Panc1 (cell line): ENCODE results near the gene RAB18. TPM values are rescaled to one million over a fixed set of nuclear protein-coding genes. Genes with fewer than 3 reads are reported as not detected.

ENCODE experiments used
- ATAC-seq: fragments of 200-7000 bp; cut with Tn5 transposase; 2 replicates; pipeline ENCODE4 v1.9.1; 2020; ENCODE audit warnings: mild to moderate bottlenecking, moderate library complexity
- BruUV-seq: library from RNA; stranded (reverse); fragments of 400-500 nt; replicated peaks from 2 replicates; lab custom pipeline; 2021; lab: Mats Ljungman, UMichigan
- CTCF ChIA-PET: fragments of 300-600 bp; sonication (Branson Sonifier 250); formaldehyde crosslinking; loops from one replicate; lab custom pipeline; 2022; ENCODE audit warnings: antibody characterized with exemption; lab: Charles Lee
- POLR2A ChIA-PET: fragments of 300-600 bp; sonication (Branson Sonifier 250); formaldehyde crosslinking; loops from one replicate; lab custom pipeline; 2022; ENCODE audit warnings: antibody characterized with exemption; lab: Charles Lee
- DNase-seq: peaks from one replicate; pipeline ENCODE4 v3.0.0-alpha.2; 2010; ENCODE audit warnings: low read depth, low spot score
- H3K27ac ChIP-seq: 2 replicates; pipeline ENCODE4 v1.5.1; 2011; ENCODE audit warnings: mild to moderate bottlenecking, low read length, inconsistent platforms
- H3K27me3 ChIP-seq: fragments of 200-500 bp; sonication (Bioruptor generic); 2 replicates; pipeline ENCODE4 v1.6.0; 2014; ENCODE audit warnings: low read length, inconsistent platforms; ENCODE audit not compliant: control insufficient read depth, insufficient read depth
- H3K36me3 ChIP-seq: fragments of 200-500 bp; sonication (Bioruptor generic); 2 replicates; pipeline ENCODE4 v1.5.1; 2014; ENCODE audit warnings: inconsistent platforms, mild to moderate bottlenecking, low read length, moderate library complexity; ENCODE audit not compliant: control insufficient read depth, insufficient read depth
- H3K4me1 ChIP-seq: 2 replicates; pipeline ENCODE4 v1.5.1; 2011; ENCODE audit warnings: inconsistent platforms, mild to moderate bottlenecking, low read length, moderate library complexity; ENCODE audit not compliant: control insufficient read depth, insufficient read depth
- H3K4me3 ChIP-seq, 2 experiments: 2 replicates each; pipeline ENCODE4 v1.5.1; 2011 to 2012; ENCODE audit warnings: low read depth in 2 of 2, low read length in 2 of 2, mild to moderate bottlenecking in 2 of 2, inconsistent platforms in 1 of 2, moderate library complexity in 1 of 2
- H3K9me3 ChIP-seq: fragments of 200-500 bp; sonication (Bioruptor generic); 2 replicates; pipeline ENCODE4 v1.5.1; 2014; ENCODE audit warnings: low read depth, mild to moderate bottlenecking, inconsistent platforms, low read length, moderate library complexity; ENCODE audit not compliant: control insufficient read depth, insufficient read depth
- CTCF ChIP-seq: fragments of 450-650 bp; IDR thresholded peaks from 2 replicates; pipeline ENCODE4 v1.5.1; 2017; ENCODE audit warnings: mild to moderate bottlenecking
- POLR2AphosphoS5 ChIP-seq: IDR thresholded peaks from 2 replicates; pipeline ENCODE4 v1.6.1; 2012; ENCODE audit warnings: mild to moderate bottlenecking, low read depth, low read length, moderate library complexity
- SIN3A ChIP-seq: IDR thresholded peaks from 2 replicates; pipeline ENCODE4 v1.6.1; 2012; ENCODE audit warnings: low read depth, mild to moderate bottlenecking, low read length, moderate library complexity, borderline replicate concordance; ENCODE audit not compliant: insufficient read depth
- TCF7L2 ChIP-seq: IDR thresholded peaks from 2 replicates; pipeline ENCODE4 v1.6.1; 2011; ENCODE audit warnings: mild to moderate bottlenecking, low read depth, low read length, inconsistent platforms
- in situ Hi-C: cut with HindIII; loops from 2 replicates; pipeline ENCODE4 v1.10.0; 2016; ENCODE audit warnings: low sequenced_read_pairs, low pct_unique_long_range_greater_than_20kb
- intact Hi-C: fragments of 100-400 bp; cut with micrococcal nuclease; formaldehyde crosslinking; loops from one replicate; pipeline ENCODE4 v1.10.0; 2022; ENCODE audit not compliant: unreplicated experiment
- total RNA-seq: library from RNA; stranded (reverse); gene quantifications from one replicate; pipeline ENCODE4 v1.2.1, GENCODE V29; 2021; ENCODE audit not compliant: unreplicated experiment
- TF ChIP-seq, protein P1 (sequence below), 2 experiments: IDR thresholded peaks; 2 replicates each; pipeline ENCODE4 v1.6.1; 2011 to 2012; ENCODE audit warnings: low read depth in 2 of 2, control low read depth in 1 of 2, low read length in 1 of 2, mild to moderate bottlenecking in 1 of 2, moderate library complexity in 1 of 2; ENCODE audit not compliant: insufficient read depth in 1 of 2

Gene RAB18
- total RNA-seq, 1 experiment from 2014 or later: 55.4 TPM

- Histone ChIP-seq H3K27me3 (no peaks in the 10 kb centered on the region), H3K36me3 (no peaks in the 10 kb centered on the region), H3K27ac (no peak overlapping the region), H3K4me1 (no peaks in the 10 kb centered on the region), H3K9me3 (no peaks in the 10 kb centered on the region), H3K4me3 (no peak overlapping the region)
- in situ Hi-C loops (no loop called here), intact Hi-C loops (loop anchor here (5.0 kb wide), 1 partner anchor 678 kb away; no protein-coding TSS in a partner anchor)
- ChIA-PET CTCF (no interaction called here), POLR2A (no interaction called here)
- no TSS peak for BruUV-seq
- ATAC-seq (no peak), DNase-seq (no peak)
- TF ChIP-seq, protein P1, sequence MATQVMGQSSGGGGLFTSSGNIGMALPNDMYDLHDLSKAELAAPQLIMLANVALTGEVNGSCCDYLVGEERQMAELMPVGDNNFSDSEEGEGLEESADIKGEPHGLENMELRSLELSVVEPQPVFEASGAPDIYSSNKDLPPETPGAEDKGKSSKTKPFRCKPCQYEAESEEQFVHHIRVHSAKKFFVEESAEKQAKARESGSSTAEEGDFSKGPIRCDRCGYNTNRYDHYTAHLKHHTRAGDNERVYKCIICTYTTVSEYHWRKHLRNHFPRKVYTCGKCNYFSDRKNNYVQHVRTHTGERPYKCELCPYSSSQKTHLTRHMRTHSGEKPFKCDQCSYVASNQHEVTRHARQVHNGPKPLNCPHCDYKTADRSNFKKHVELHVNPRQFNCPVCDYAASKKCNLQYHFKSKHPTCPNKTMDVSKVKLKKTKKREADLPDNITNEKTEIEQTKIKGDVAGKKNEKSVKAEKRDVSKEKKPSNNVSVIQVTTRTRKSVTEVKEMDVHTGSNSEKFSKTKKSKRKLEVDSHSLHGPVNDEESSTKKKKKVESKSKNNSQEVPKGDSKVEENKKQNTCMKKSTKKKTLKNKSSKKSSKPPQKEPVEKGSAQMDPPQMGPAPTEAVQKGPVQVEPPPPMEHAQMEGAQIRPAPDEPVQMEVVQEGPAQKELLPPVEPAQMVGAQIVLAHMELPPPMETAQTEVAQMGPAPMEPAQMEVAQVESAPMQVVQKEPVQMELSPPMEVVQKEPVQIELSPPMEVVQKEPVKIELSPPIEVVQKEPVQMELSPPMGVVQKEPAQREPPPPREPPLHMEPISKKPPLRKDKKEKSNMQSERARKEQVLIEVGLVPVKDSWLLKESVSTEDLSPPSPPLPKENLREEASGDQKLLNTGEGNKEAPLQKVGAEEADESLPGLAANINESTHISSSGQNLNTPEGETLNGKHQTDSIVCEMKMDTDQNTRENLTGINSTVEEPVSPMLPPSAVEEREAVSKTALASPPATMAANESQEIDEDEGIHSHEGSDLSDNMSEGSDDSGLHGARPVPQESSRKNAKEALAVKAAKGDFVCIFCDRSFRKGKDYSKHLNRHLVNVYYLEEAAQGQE (IDR thresholded peaks at IDR 0.05; ENCODE audit: insufficient read depth in 1 of 2, low read depth in 2 of 2, low read length in 1 of 2): no peak
- no peak for TF ChIP-seq TCF7L2
- no peak for TF ChIP-seq SIN3A
Measured at GRCh38 chr10:27564398-27564797, 60.3 kb downstream of the RAB18 start.

DNA sequence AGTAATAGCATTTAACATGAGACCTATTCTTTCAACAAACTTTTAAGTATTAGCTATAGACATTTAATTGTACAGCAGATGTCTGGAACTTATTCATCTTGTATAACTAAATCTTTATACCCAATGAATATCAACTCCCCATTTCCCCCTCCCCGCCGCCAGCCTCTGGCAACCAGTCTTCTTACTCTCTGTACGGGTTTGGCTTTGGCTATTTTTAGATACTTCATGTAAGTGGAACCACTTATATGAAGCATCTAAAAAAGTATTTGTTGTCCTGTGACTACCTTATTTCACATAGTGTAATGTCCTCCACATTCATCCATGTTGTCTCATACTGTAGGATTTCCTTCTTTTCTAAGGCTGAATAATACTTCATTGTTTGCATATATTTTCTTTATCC, 60.8 kb downstream of the RAB18 start:
- H3K9me3 ChIP-seq: no peaks in the 10 kb centered on the region
- in situ Hi-C loops: no loop called here

More for the DNA sequence above, 60.8 kb downstream of the RAB18 start:
- CTCF ChIA-PET: no interaction called here
- BruUV-seq: no TSS peak
- ATAC-seq: no peak
- Histone ChIP-seq H3K27me3 (no peaks in the 10 kb centered on the region), H3K27ac (no peak overlapping the region), H3K4me1 (no peaks in the 10 kb centered on the region), H3K36me3 (no peaks in the 10 kb centered on the region), H3K4me3 (no peak overlapping the region)
- no peak for DNase-seq
- intact Hi-C loops: loop anchor here (5.0 kb wide), 1 partner anchor 677 kb away; no protein-coding TSS in a partner anchor
- TF ChIP-seq SIN3A (no peak), CTCF (no peak), TCF7L2 (no peak), POLR2AphosphoS5 (no peak)
- TF ChIP-seq, protein P1 (IDR thresholded peaks at IDR 0.05; ENCODE audit: insufficient read depth in 1 of 2, low read depth in 2 of 2, low read length in 1 of 2): no peak
- POLR2A ChIA-PET: no interaction called here
